Mammary epithelial cell (primary cell): ENCODE measurements around the gene PRR19.
"Not testable (repeated sequence)": the region's sequence is repeated elsewhere in the genome, so short reads cannot be mapped to it uniquely, and the experiment has no call there.

ENCODE experiments used
- CTCF ChIP-seq, 2 donors: IDR thresholded peaks in 1 of 2; conservative IDR thresholded peaks in 1 of 2; 2 replicates each; pipeline ENCODE4 v1.5.1; 2011 to 2012; ENCODE audit warnings: inconsistent platforms in 2 of 2, low read length in 2 of 2, mild to moderate bottlenecking in 2 of 2, control low read depth in 1 of 2, low read depth in 1 of 2; ENCODE audit not compliant: insufficient read depth in 1 of 2; ENCODE audit errors: extremely low read depth in 1 of 2
- EZH2 ChIP-seq: IDR thresholded peaks from 2 replicates; pipeline ENCODE4 v1.6.1; 2012; ENCODE audit warnings: low read length, inconsistent platforms, borderline replicate concordance

- not testable (repeated sequence) for TF ChIP-seq CTCF (conservative IDR thresholded peaks at IDR 0.05 in 1 of 2, IDR thresholded peaks at IDR 0.05 in 1 of 2; ENCODE audit: extremely low read depth in 1 of 2, insufficient read depth in 1 of 2, low read depth in 1 of 2, low read length in 2 of 2); EZH2
Observed at GRCh38 chr19:42257842-42258241, 44.1 kb upstream of the PRR19 start.
